Psoas muscle (tissue), 8 donors: ENCODE measurements around the gene CCDC60. TPM values are rescaled to one million over a fixed set of nuclear protein-coding genes. Genes with fewer than 3 reads are reported as not detected.
A peak's percentile ranks its signal among the peaks of the same experiment; 100 is the strongest.

Experiments used
- ATAC-seq, 4 donors: fragments of 200-7000 bp; cut with Tn5 transposase; one replicate each; pipeline ENCODE4 v1.9.1; 2020; ENCODE audit warnings: moderate library complexity in 3 of 4, mild to moderate bottlenecking in 2 of 4
- DNase-seq, 2 donors: peaks; one replicate each; pipeline ENCODE4 v3.0.0-alpha.2; 2020
- H3K27ac ChIP-seq: fragments of 200-600 bp; one replicate; pipeline ENCODE4 v1.8.0; 2022
- H3K27me3 ChIP-seq, 3 donors: fragments of 200-600 bp in 1 of 3; one replicate each; pipeline versions ENCODE4 v1.6.1 to v1.8.0; 2013 to 2022; ENCODE audit warnings: low read length in 2 of 3, mild to moderate bottlenecking in 2 of 3, moderate library complexity in 1 of 3; ENCODE audit not compliant: insufficient read depth in 3 of 3
- H3K36me3 ChIP-seq, 2 donors: fragments of 200-600 bp in 1 of 2; one replicate each; pipeline versions ENCODE4 v1.6.1 to v1.8.0; 2013 to 2022; ENCODE audit warnings: low read depth in 1 of 2, mild to moderate bottlenecking in 1 of 2, moderate library complexity in 1 of 2; ENCODE audit not compliant: insufficient read depth in 1 of 2
- H3K4me1 ChIP-seq: fragments of 200-600 bp; one replicate; pipeline ENCODE4 v1.8.0; 2022
- H3K4me3 ChIP-seq: fragments of 200-600 bp; one replicate; pipeline ENCODE4 v1.8.0; 2022; ENCODE audit warnings: mild to moderate bottlenecking
- H3K9me3 ChIP-seq: fragments of 200-600 bp; one replicate; pipeline ENCODE4 v1.8.0; 2022
- CTCF ChIP-seq: fragments of 200-600 bp; IDR thresholded peaks from one replicate; pipeline ENCODE4 v1.8.0; 2022; ENCODE audit warnings: antibody characterized with exemption
- WGBS, 3 donors: extraction: QIAGEN DNeasy Blood & Tissue Kit; methylation state at CpG; one replicate each; pipeline versions ENCODE4 v1.1.6 to v1.1.7; 2013; 5-methylcytosine and 5-hydroxymethylcytosine counted together
- intact Hi-C, 2 donors: fragments of 100-400 bp; cut with DNase I; formaldehyde crosslinking; loops; one replicate each; pipeline versions ENCODE4 v1.11.0 to v1.14.2; 2022
- polyA plus RNA-seq, 3 donors: library from polyadenylated mRNA; stranded (reverse); fragments of 200-250 nt; gene quantifications; one replicate each; pipeline ENCODE4 v1.2.3, GENCODE V29; 2013
- total RNA-seq, 4 donors: library from RNA; stranded (reverse); fragmentation: NEBNext Ultra II Directional in 2 of 4; extraction: Animal tissue kit (Norgen Biotek cat#: 25700) in 2 of 4; gene quantifications; one replicate each; pipeline versions ENCODE4 v1.2.1 to v1.2.4, GENCODE V29; 2021 to 2023
- donor health status: healthy with polysubstance abuse.
- donor health status: DM: no; HTN: no; CAD: no; lungs with moderate emphysema.
- donor health status: Bipolar disorder and iron deficiency.
- donor health status: healthy.
- donor health status: DM: yes; HTN: yes; CAD: no.
- donor health status: DM: no; HTN: no; CAD: no.
- donor health status: DM: no; HTN: no; CAD: no.
- donor health status: DM: yes; HTN: yes; CAD: no.

Gene CCDC60
- total and polyA plus RNA-seq, 7 donors = not detected

GRCh38 chr12:119326341-119326740 lies 8.2 kb upstream of the CCDC60 start:
- no peak for TF ChIP-seq CTCF
- Histone ChIP-seq H3K27me3 (no peaks in the 10 kb centered on the region), H3K4me1 (no peaks in the 10 kb centered on the region), H3K4me3 (no peak overlapping the region), H3K27ac (no peak overlapping the region), H3K9me3 (no peaks in the 10 kb centered on the region), H3K36me3 (no peaks in the 10 kb centered on the region)
- intact Hi-C loops = no loop called here
- DNase-seq (no peak), ATAC-seq (no peak)

GRCh38 chr12:119327471-119327870 lies 7.1 kb upstream of the CCDC60 start:
- no peak for ATAC-seq
- no peak for DNase-seq
- Histone ChIP-seq H3K4me1 (no peaks in the 10 kb centered on the region), H3K36me3 (no peaks in the 10 kb centered on the region), H3K9me3 (no peaks in the 10 kb centered on the region), H3K27me3 (peaks cover 0 to 3% (median 0%) of the 10 kb centered on the region in 3 donors), H3K27ac (no peak overlapping the region), H3K4me3 (no peak overlapping the region)
- no peak for TF ChIP-seq CTCF
- intact Hi-C loops = no loop called here
- WGBS, 3 donors = 22 to 42% (median 25%) methylated on average over 6 of the region's 6 CpGs

GRCh38 chr12:119328111-119328510 lies 6.4 kb upstream of the CCDC60 start:
- no peak for ATAC-seq
- Histone ChIP-seq H3K4me3 (no peak overlapping the region), H3K9me3 (no peaks in the 10 kb centered on the region), H3K36me3 (no peaks in the 10 kb centered on the region), H3K27ac (no peak overlapping the region), H3K27me3 (peaks cover 0 to 3% (median under 1%) of the 10 kb centered on the region in 3 donors), H3K4me1 (no peaks in the 10 kb centered on the region)
- intact Hi-C loops = no loop called here
- peak; percentile 25 for TF ChIP-seq CTCF
- no peak for DNase-seq
- 56 to 62% (median 60%) methylated on average over 3 of the region's 3 CpGs for WGBS, 3 donors

GRCh38 chr12:119338593-119339363 lies 4.2 kb downstream of the CCDC60 start:
- 46 to 48% (median 48%) methylated on average over 11 of the region's 11 CpGs for WGBS, 3 donors
- Histone ChIP-seq H3K36me3 (no peaks in the 10 kb centered on the region), H3K9me3 (no peaks in the 10 kb centered on the region), H3K27me3 (peaks cover 3 to 47% (median 5%) of the 10 kb centered on the region in 3 donors), H3K4me1 (no peaks in the 10 kb centered on the region), H3K4me3 (no peak overlapping the region), H3K27ac (no peak overlapping the region)
- no peak for DNase-seq
- intact Hi-C loops = no loop called here
- TF ChIP-seq CTCF = no peak
- no peak for ATAC-seq

- TF ChIP-seq CTCF = no peak
- ATAC-seq (no peak), DNase-seq (no peak)
- Histone ChIP-seq H3K27me3 (peaks cover 3 to 33% (median 3%) of the 10 kb centered on the region in 3 donors), H3K9me3 (no peaks in the 10 kb centered on the region), H3K36me3 (no peaks in the 10 kb centered on the region), H3K4me1 (no peaks in the 10 kb centered on the region), H3K27ac (no peak overlapping the region), H3K4me3 (no peak overlapping the region)
- intact Hi-C loops = no loop called here
- 82 to 84% (median 83%) methylated on average over 7 of the region's 7 CpGs for WGBS, 3 donors
Observed at GRCh38 chr12:119340578-119340977, 6.0 kb downstream of the CCDC60 start.
